Endothelial cell of umbilical vein (primary cell): ENCODE measurements around the gene STK38. TPM values are rescaled to one million over a fixed set of nuclear protein-coding genes. Genes with fewer than 3 reads are reported as not detected.

ENCODE experiments used
- BruUV-seq: library from RNA; stranded (reverse); fragments of 400-500 nt; replicated peaks from 2 replicates; lab custom pipeline; 2021; lab: Mats Ljungman, UMichigan
- CTCF ChIA-PET: fragments of 300-600, 350-600 bp; sonication (Branson Sonifier 250); formaldehyde crosslinking; loops from one replicate; lab custom pipeline; 2021; ENCODE audit warnings: antibody characterized with exemption, inconsistent platforms; lab: Charles Lee
- POLR2A ChIA-PET: fragments of 300-600, 350-600 bp; sonication (Branson Sonifier 250); formaldehyde crosslinking; loops from one replicate; lab custom pipeline; 2021; ENCODE audit warnings: antibody characterized with exemption, inconsistent platforms; lab: Charles Lee
- DNase-seq: peaks from one replicate; pipeline ENCODE4 v3.0.0-alpha.2; 2011; ENCODE audit warnings: low read depth, low spot score
- FAIRE-seq: peaks from 2 replicates; lab custom pipeline; 2011; peaks lifted over from hg19 to GRCh38; lab: Jason Lieb, UNC
- H2AFZ ChIP-seq: 2 replicates; pipeline ENCODE4 v1.6.0; 2012; ENCODE audit warnings: low read depth, low read length, control low read depth, inconsistent platforms
- H3K27ac ChIP-seq: 2 replicates; pipeline ENCODE4 v1.5.1; 2011; ENCODE audit warnings: low read depth, mild to moderate bottlenecking, control low read depth, low read length, moderate library complexity; ENCODE audit not compliant: insufficient read depth
- H3K27me3 ChIP-seq, 2 experiments: 2 replicates each; pipeline versions ENCODE4 v1.6.0 to v1.6.1; 2011; ENCODE audit warnings: low read length in 2 of 2, mixed read lengths in 1 of 2; ENCODE audit not compliant: control insufficient read depth in 2 of 2, insufficient read depth in 2 of 2
- H3K36me3 ChIP-seq, 2 experiments: 2 replicates in 1 of 2; 3 replicates in 1 of 2; pipeline ENCODE4 v1.5.1; 2011; ENCODE audit warnings: low read length in 2 of 2, mild to moderate bottlenecking in 1 of 2, moderate library complexity in 1 of 2; ENCODE audit not compliant: control insufficient read depth in 2 of 2, insufficient read depth in 2 of 2; ENCODE audit errors: extremely low read depth in 1 of 2
- H3K4me1 ChIP-seq: 3 replicates; pipeline ENCODE4 v1.5.1; 2011; ENCODE audit warnings: mild to moderate bottlenecking, low read length; ENCODE audit not compliant: control insufficient read depth, insufficient read depth; ENCODE audit errors: extremely low read depth
- H3K4me2 ChIP-seq: 2 replicates; pipeline ENCODE4 v1.6.1; 2011; ENCODE audit warnings: low read length, control low read depth, mixed read lengths; ENCODE audit not compliant: insufficient read depth
- H3K4me3 ChIP-seq, 3 experiments: fragments of 200-600 bp in 1 of 3; sonication (generic), shearing (Covaris generic) in 1 of 3; replicated peaks in 1 of 3; 2 replicates each; pipeline ENCODE4 v1.5.1; 2011 to 2016; ENCODE audit warnings: control low read depth in 3 of 3, low read length in 3 of 3, mild to moderate bottlenecking in 2 of 3, inconsistent platforms in 1 of 3, low read depth in 1 of 3, moderate library complexity in 1 of 3; ENCODE audit not compliant: insufficient read depth in 1 of 3
- H3K79me2 ChIP-seq: 2 replicates; pipeline ENCODE4 v1.6.0; 2012; ENCODE audit warnings: low read length, inconsistent platforms; ENCODE audit not compliant: control insufficient read depth, insufficient read depth
- H3K9ac ChIP-seq: replicated peaks from 2 replicates; pipeline ENCODE3; 2011; ENCODE audit warnings: low read length, control low read depth; ENCODE audit not compliant: insufficient read depth; ENCODE audit errors: extremely low read depth
- H3K9me1 ChIP-seq: replicated peaks from 3 replicates; pipeline ENCODE4 v1.6.0; 2011; ENCODE audit warnings: mild to moderate bottlenecking, low read length; ENCODE audit not compliant: control insufficient read depth, insufficient read depth; ENCODE audit errors: extremely low read depth
- H3K9me3 ChIP-seq: replicated peaks from 2 replicates; pipeline ENCODE4 v1.5.1; 2012; ENCODE audit warnings: low read length, inconsistent platforms; ENCODE audit not compliant: control insufficient read depth, insufficient read depth
- H4K20me1 ChIP-seq: replicated peaks from 2 replicates; pipeline ENCODE3; 2011; ENCODE audit warnings: mild to moderate bottlenecking, low read length; ENCODE audit not compliant: control insufficient read depth, insufficient read depth; ENCODE audit errors: extremely low read depth
- CTCF ChIP-seq, 2 donors: IDR thresholded peaks; 1 replicate in 1 of 2; 2 replicates in 1 of 2; pipeline ENCODE4 v1.5.1; 2011; ENCODE audit warnings: low read length in 2 of 2, mild to moderate bottlenecking in 2 of 2, moderate library complexity in 2 of 2, control low read depth in 1 of 2, inconsistent platforms in 1 of 2, low read depth in 1 of 2; ENCODE audit not compliant: insufficient read depth in 1 of 2; ENCODE audit errors: extremely low read depth in 1 of 2
- FOS ChIP-seq: IDR thresholded peaks from 2 replicates; pipeline ENCODE4 v1.6.1; 2011; ENCODE audit warnings: mild to moderate bottlenecking, low read length, moderate library complexity, borderline replicate concordance; ENCODE audit not compliant: insufficient read depth
- GATA2 ChIP-seq: IDR thresholded peaks from 2 replicates; pipeline ENCODE4 v1.7.0; 2011; ENCODE audit warnings: low read depth, mild to moderate bottlenecking, moderate library complexity, mixed read lengths, low read length; ENCODE audit not compliant: insufficient read length, insufficient read depth
- JUN ChIP-seq: IDR thresholded peaks from 2 replicates; pipeline ENCODE4 v1.6.1; 2011; ENCODE audit warnings: borderline replicate concordance, low read depth; ENCODE audit not compliant: insufficient read length, insufficient read depth
- MAX ChIP-seq: IDR thresholded peaks from 2 replicates; pipeline ENCODE4 v1.6.1; 2011; ENCODE audit not compliant: insufficient read depth, insufficient read length
- MYC ChIP-seq: IDR thresholded peaks from one replicate; pipeline ENCODE4 v1.6.1; 2011; ENCODE audit warnings: mild to moderate bottlenecking, low read depth, low read length
- POLR2A ChIP-seq: IDR thresholded peaks from 2 replicates; pipeline ENCODE4 v1.6.1; 2012; ENCODE audit warnings: low read depth, mild to moderate bottlenecking, control low read depth, low read length
- POLR2AphosphoS5 ChIP-seq: IDR thresholded peaks from 2 replicates; pipeline ENCODE4 v1.6.1; 2012; ENCODE audit warnings: low read depth, mild to moderate bottlenecking, control low read depth, low read length, moderate library complexity; ENCODE audit not compliant: insufficient read depth
- dilution Hi-C: fragments of 300-500 bp; cut with MboI; formaldehyde crosslinking; loops from one replicate; pipeline ENCODE4 v1.15.0; 2019; ENCODE audit warnings: low sequenced_read_pairs; ENCODE audit not compliant: extremely low pct_ligation_motif_present
- intact Hi-C: fragments of 100-400 bp; cut with micrococcal nuclease; formaldehyde crosslinking; loops from one replicate; pipeline ENCODE4 v1.10.0; 2022
- polyA plus RNA-seq, 4 experiments: library from polyadenylated mRNA; depleted of rRNA in 3 of 4; stranded (reverse) in 3 of 4; unstranded in 1 of 4; fragments of >200 nt; gene quantifications; 2 replicates each; pipeline versions ENCODE4 v1.2.1 to v1.2.3, GENCODE V29; 2011 to 2012; ENCODE audit warnings: missing spikeins in 1 of 4
- total RNA-seq: library from RNA; stranded (reverse); gene quantifications from 2 replicates; pipeline ENCODE4 v1.2.3, GENCODE V29; 2021

STK38 gene
- total and polyA plus RNA-seq, 2 donors (not counting 3 experiments of a cell fraction or from before 2014, with no cell fraction given), result 10.1 to 30.3 TPM

DNA sequence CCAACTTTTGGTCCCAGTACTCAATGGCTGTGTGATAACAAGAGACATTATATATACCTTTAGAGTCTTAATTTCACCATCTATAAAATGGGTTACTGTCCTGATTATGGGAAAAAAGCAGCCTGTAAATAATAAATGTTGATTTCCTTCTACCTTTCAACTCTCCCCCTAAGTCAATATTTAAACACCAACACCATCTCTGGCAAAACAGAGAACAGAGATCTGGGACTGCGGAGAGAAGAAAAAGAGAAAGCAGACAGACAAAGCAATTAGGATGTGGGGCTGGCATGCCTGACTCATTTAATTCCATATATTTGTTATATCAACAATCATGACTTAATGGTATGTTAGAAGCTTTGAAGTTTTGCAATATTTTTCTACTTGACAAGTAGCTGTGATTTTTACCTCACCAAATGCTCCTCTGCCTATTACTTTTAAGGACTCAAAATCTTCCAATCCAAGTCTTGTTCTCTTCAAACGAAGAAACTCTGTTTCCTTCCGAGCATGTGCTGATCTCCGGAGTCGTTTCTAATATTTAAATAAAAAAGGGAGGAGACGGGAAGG lies 23.3 kb downstream of the STK38 start:
- no peak overlapping the region for H3K27ac ChIP-seq
- H3K9me1 ChIP-seq, result no peaks in the 10 kb centered on the region
- no peaks in the 10 kb centered on the region for H4K20me1 ChIP-seq
- H3K27me3 ChIP-seq, result no peaks in the 10 kb centered on the region
- no TSS peak for BruUV-seq
- no peaks in the 10 kb centered on the region for H3K9me3 ChIP-seq
- H3K9ac ChIP-seq, result no peak overlapping the region
- H2AFZ ChIP-seq, result no peak overlapping the region
- no peak for FAIRE-seq
- POLR2A ChIA-PET, result no interaction called here
- H3K79me2 ChIP-seq, result peaks cover 7% of the 10 kb centered on the region
- DNase-seq, result no peak
- CTCF ChIA-PET, result no interaction called here
- peaks cover 11 to 14% of the 10 kb centered on the region in 2 experiments for H3K36me3 ChIP-seq
- no peak overlapping the region for H3K4me3 ChIP-seq
- TF ChIP-seq CTCF (IDR thresholded peaks at IDR 0.05; ENCODE audit: extremely low read depth in 1 of 2, insufficient read depth in 1 of 2, low read depth in 1 of 2, low read length in 2 of 2) (no peak), JUN (no peak), FOS (no peak), MYC (no peak), MAX (no peak), GATA2 (no peak), POLR2AphosphoS5 (no peak), POLR2A (no peak)
- dilution Hi-C loops (no loop called here), intact Hi-C loops (no loop called here)
- H3K4me1 ChIP-seq, result peaks cover 6% of the 10 kb centered on the region
- no peak overlapping the region for H3K4me2 ChIP-seq
